ENCODE results near the gene MYPN.
"Not testable (repeated sequence)": the region's sequence is repeated elsewhere in the genome, so short reads cannot be mapped to it uniquely, and the experiment has no call there.

MYPN gene

DNA sequence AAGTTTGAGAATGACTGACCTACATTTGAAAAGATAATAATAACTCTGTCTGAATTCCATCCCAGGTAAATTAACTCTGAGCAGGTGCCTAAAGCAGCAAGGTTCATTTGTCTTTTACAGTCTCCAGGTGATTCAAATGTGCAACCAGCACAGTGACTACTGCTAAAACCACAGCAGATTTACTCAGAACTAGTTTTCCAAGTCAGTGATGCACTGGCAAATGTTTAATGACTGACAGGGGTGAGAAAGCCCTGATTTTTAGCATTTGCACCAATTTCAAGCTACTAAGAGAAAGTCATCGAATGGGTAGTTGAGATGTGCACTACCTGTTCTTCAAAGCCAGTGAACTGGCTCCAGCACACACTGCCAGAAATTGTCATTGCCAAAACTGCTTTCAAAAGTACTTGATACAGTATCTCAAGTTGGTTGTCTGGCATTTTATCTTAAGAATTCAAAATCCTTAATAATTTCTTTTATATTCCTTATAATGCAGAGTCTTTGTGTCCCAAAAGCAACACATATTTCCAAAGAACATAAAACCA, 62.3 kb downstream of the MYPN start:
- no peak for DNase-seq (ENCODE audit: low read depth)

DNA sequence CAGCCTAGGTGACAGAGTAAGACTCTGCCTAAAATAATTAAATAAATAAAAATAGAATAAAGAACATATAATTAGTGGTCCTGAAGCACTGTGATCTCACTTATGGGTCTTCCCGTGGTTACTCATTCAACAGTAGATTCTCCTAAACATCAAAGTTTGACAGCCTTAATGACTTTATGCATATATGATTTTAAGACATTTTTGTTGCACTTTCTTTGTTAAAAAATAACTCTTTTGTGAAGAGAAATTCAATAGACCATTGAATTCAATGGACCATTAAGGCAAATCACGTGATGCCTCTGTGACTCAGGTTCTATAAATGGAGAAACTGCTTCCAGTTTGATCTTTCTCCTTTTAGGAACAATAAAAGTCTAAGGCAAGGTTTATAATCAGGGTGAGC, 63.0 kb downstream of the MYPN start:
- DNase-seq (ENCODE audit: low read depth) = no peak

DNA sequence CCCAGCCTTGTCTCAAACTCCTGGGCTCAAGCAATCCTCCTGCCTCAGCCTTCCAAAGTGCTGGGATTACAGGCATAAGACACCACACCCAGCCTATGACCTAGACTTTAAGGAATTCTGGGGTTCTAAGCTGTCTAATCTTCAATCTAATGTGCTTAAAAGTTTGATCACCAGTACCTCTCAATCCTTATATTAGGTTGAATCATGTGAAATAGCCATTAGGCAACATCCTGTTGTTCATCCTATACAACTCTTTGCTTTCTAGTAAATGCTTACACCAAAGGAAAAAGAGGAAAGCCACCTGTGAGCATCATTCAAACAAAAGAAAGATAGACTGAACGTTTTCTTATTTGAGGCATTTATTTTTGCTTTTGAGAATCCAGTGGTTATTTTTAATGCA, 66.7 kb downstream of the MYPN start:
- no peak for DNase-seq (ENCODE audit: low read depth)

DNA sequence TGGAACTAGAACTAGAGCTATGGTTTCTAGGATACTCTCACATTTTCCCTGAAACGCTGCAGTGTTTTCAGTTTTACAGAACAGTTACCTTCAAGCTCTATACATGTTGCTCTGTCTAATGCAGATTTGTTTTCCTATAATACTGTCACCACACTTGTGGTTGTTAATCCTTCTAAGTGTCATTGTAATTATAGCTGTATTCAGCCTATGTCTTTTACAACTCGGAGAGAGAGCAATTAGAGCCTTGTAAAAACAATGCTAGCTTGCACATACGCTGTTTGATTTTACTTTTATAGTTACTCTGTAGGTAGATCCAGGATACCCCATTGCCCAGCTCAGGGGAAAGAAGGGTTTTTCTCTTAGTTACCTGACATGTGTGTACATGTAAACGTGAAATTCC, 67.5 kb downstream of the MYPN start:
- DNase-seq (ENCODE audit: low read depth) = no peak

DNA sequence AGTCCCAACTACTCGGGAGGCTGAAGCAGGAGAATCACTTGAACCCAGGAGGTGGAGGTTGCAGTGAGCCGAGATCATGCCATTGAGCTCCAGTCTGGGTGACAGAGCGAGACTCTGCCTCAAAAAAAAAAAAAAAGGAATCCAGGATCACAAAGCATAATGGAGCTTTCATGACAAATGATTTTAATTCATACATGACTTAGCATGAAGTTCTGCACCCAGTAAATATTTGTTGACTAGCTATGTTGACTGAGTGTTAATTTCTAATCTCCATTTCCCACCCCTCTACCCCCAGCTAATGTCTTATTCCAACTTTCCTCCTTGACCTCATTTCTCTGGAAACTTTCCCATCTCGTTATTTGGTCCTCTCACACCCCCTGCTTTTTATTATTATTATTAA, 69.3 kb downstream of the MYPN start:
- no peak for DNase-seq (ENCODE audit: low read depth)

DNA sequence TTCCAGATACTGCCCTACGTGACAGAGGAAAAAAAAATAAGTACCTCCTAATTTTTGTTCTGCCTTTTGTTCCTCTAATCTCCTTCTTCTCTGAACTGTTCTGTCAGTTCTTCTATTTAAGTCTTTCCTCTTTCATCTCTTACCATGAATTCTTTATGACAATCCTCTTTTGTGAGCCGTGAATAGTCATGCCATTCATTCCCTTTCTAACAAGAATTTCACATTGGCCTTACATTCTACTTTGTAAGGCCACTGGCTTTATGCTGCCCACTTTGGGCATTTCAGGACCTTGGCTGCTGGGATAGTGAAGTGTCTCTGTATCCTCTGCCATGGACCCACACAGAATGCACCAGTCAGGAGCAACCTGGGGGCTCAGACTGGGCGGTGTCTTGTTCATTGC, 69.7 kb downstream of the MYPN start:
- no peak for DNase-seq (ENCODE audit: low read depth)

DNA sequence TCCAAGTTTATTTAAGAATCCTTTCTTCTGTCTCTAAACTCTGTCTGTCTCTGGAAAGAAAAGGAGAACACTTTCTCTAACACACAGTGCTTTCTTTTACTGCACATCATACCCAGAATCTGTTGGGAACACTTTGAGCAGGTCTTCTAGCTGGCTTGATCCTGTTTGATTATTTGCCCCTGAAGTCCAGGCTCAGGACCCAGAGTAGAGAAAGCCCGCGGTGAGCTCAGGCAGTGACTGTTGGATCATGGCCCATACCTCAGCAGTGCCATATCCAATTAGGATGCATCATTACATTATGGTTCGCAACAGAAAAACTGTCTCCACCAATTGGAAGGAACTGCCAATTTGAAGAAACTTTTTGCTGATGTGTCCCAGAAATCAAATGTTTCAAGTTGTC, 71.2 kb downstream of the MYPN start:
- DNase-seq (ENCODE audit: low read depth) = no peak

DNA sequence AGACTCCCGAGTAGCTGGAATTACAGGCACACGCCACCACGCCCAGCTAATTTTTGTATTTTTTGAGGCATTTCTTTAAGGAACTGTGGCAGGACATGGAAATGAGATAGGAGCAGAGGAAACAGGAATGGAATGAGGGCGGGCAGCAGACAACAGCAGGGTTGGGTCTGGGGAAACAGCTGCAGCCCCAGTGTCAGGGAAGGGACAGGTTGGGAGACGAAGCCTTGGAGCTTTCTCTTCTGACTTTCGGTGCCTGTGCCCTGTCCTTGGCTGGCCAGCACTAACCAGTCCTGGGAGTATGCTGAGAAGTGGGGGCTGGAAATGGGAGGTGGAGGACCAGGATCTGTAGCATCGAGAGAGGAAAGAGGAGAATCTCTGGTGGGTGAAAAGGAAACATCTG, 75.3 kb downstream of the MYPN start:
- no peak for DNase-seq (ENCODE audit: low read depth)

DNA sequence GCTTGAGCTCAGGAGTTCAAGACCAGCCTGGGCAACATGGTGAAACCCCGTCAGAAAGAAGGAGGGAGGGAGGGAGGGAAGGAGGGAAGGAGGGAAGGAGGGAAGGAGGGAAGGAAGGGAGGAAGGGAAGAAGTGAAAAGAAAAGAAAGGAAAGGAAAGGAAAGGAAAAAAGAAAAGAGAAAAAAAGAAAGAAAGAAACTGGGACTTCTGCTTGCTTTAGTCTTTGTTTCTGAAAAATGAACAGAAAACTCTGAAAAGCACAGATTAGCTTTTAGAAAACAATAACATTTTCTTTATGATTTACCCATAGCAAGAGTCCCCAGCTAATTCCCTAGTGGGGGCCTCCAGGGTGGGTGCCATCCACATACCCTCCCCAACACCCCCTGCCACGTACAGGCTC, 75.8 kb downstream of the MYPN start:
- DNase-seq (ENCODE audit: low read depth) = no peak

DNA sequence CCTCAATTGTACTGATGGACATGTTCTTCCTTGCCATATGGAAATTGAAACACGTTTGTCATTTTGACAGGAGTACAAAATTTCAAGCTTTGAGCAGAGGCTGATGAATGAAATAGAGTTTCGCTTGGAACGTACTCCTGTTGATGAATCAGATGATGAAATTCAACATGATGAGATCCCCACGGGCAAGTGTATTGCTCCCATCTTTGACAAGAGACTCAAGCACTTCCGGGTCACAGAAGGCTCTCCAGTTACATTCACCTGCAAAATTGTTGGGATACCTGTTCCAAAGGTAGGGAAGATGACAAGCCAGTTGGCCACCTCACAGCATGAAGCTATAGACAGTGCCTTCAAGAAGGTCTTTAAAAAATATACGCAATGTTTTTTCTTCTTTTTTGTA, 79.5 kb downstream of the MYPN start:
- no peak for DNase-seq (ENCODE audit: low read depth)

DNA sequence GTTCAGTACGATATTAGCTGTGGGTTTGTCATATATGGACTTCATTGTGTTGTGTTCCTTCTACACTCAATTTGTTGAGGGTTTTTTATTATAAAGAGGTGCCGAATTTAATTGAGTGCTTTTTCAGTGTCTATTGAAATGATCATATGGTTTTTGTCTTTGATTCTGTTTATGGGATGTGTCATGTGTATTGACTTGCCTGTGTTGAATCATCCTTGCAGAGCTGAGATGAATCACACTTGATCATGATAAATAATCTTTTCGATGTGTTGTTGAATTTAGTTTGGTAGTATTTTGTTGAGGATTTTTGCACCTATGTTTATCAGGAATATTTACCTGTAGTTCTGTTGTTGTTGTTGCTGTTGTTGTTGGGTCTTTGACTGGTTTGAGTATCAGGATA, 82.8 kb downstream of the MYPN start:
- no peak for DNase-seq (ENCODE audit: low read depth)

DNA sequence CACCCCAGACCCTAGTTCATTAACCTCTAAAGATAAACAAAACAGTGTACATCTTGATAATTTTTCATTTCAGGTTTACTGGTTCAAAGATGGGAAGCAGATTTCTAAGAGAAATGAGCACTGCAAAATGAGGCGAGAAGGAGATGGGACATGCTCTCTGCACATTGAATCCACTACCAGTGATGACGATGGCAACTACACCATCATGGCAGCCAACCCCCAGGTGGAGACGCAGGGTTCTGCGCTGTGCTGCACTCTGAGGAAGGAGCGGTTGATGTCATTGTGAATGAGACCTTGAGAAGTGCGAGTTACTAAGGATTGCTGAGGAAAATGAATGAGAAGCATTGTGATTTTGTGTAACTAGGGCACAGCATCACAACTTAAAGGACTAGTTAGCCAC, 85.0 kb downstream of the MYPN start:
- no peak for DNase-seq (ENCODE audit: low read depth)

DNA sequence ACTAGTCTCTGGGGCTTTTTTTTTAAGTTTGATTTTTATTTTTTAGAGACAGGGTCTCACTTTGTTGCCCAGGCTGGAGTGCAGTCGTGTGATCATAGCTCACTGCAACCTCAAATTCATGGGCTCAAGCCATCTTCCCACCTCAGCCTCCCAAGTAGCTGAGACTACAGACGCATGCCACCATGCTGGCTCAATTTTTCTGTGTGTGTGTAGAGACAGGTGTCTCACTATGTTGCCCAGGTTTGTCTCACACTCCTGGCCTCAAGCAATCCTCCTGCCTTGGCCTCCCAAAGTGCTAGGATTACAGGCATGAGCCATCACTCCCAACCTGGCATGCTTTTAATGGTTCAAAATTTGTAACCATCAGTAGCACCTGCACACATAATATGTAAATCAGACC, 86.5 kb downstream of the MYPN start:
- not testable (repeated sequence) for DNase-seq (ENCODE audit: low read depth)

DNA sequence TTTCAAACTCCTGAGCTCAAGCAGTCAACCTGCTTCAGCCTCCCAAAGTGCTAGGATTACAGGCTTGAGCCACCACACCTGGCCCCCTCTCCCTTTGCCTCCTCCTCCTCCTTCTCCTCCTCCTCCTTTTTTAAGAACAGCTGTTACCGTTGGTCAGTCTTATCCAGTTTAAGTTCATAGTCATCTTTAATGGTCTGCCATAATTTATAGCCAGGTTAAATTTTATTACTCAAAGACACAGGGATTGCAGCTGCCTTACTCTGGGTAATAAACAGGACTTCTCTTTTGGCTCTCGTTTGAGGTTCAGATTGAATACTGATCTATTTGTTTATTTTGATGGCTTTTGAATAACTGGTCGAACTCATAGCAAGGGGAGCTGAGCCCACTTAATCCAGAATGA, 87.4 kb downstream of the MYPN start:
- no peak for DNase-seq (ENCODE audit: low read depth)

DNA sequence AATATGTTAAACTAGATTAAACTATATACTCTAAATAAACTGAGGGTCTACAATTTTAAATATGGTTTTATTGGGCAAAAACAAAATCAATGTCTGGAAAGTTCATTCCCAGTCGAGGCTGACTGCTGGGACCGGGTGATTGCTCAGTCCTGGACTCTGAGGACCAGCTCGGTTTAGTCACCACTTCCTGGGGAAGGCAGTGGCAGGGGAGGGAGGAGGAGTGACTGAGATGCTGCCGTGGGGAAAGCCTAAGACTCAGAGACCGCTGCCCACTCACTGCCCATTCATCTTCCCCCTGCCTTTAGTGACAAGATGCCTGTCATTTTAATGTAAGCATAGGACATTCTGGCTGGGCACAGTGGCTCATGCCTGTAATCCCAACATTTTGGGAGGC, 93.7 kb downstream of the MYPN start:
- DNase-seq (ENCODE audit: low read depth) = no peak

DNA sequence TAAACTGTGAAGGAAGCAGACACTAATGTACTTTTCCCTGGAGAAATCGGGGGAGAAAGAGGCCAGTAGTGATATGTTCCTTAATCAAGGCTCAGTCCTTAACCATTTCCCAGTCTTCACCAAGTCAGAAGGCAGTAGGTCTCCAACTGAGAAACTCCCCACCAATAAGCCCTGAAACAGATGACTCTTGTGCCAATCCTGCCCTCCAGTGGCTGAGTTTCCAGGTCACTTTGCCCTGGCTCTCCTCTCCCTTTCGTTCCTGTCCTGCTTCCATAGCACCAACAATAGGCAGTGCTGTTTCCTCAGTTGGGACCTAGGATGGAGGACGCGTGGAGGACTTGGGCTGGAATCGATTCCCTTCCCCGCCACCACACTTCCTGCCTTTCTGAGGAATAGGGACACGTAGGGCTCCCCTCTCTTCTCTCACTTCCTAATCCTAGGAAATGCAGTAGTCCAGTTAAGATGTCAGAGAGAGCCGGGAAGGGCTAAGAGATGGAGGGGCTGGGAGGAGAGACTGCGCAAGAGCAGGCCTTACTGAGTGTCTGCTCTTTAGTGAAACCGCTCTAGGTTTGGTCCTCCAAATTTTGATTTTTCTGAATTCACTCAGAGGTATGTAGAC, 99.2 kb downstream of the MYPN start:
- no peak for DNase-seq (ENCODE audit: low read depth)

DNA sequence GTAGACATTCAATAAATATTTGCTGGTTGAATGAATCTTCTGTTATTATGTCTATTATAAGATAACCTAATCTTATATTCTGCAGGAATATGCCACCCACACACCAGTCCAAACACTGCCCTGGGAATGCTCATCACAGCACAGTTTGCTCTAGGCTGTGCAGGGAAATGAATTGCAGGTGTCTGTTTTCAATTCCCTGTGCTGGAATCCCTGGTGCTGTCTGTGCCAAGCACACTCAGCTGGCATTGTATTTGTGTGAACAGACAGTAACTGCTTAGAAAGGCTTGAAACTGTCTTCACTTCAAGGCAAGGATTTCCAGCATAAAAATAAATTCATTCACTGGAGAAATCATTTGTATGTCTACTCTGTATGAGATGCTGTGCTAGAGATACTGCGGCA, 102.4 kb downstream of the MYPN start:
- DNase-seq (ENCODE audit: low read depth) = no peak

DNA sequence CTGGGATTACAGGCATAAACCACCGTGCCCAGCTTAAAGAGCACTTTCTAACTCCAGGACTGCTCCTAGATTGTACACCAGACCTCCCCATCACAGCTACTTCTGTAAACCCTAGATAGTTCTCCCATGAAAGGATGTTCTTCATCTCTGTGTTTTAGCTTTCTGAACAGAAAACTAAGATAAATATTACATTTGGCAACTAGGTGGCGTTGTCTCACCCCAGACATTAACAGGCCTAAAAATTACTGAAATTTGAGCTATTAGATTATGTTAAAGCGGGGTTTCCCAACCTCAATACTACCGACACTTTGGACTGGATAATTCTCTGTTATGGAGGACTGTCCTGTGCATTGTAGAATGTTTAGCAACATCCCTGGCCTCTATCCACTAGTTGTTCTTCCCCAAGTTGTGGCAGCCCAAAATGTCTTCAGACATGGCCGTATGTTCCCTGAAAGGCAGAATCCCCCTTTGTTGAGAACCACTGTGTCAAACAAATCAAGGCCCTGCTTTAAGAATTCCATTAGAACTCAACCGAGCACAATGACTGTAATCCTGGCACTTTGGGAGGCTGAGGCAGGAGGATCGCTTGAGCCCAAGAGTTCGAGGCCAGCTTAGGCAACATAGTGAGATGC, 103.5 kb downstream of the MYPN start:
- no peak for DNase-seq (ENCODE audit: low read depth)

DNA sequence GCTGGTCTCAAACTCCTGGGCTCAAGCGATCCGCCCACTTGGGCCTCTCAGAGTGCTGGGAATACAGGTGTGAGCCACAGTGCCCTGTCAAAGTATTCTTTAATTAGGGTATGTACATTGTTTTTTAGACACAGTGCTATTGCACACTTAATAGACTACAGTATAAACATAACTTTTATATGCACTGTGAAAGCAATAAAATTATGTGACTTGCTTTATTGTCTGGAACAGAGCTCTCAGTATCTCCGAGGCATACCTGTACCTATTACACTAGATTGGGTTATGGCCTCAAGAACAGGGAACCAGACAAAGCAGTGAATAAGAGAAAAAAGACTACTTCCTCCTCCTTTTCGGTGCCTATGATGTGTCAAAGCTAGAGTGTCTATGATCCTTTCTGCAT, 109.5 kb downstream of the MYPN start:
- DNase-seq (ENCODE audit: low read depth) = no peak

DNA sequence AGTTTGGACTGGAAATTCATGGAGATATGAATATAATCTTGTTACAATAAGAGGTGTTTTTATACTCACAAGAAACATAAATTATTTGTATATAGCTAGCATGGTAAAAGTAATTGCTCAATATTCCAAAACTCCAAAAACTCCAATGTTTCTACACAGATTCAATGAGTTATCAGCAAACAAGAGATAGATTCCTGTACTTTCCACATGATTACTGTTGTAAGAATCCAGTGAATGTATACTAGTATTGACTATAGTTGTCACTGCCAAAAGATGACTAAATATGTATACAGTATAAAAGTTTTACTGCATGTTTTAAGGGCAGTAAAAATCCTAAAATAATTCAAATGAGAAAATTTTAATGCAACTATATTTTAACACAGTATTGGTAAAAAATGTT, 111.9 kb downstream of the MYPN start:
- no peak for DNase-seq (ENCODE audit: low read depth)

DNA sequence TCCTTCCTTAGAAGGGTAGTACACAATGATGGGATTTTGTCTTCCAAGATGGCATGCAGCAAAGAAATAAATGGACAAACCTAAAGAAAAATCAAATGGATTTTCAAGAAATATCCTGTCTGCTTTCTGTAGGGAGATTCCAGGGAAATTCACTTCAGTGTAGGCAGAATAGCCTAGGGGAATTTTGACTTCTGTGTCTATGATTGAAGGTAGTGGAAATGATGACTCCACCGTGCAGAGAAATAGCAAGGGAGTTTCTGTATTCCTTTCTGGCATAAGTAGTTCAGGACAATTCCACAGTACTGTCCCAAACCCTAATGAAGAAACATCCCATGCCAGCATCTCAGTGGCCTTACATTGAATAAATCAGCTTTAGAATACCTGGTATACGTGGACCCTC, 113.1 kb downstream of the MYPN start:
- no peak for DNase-seq (ENCODE audit: low read depth)

DNA sequence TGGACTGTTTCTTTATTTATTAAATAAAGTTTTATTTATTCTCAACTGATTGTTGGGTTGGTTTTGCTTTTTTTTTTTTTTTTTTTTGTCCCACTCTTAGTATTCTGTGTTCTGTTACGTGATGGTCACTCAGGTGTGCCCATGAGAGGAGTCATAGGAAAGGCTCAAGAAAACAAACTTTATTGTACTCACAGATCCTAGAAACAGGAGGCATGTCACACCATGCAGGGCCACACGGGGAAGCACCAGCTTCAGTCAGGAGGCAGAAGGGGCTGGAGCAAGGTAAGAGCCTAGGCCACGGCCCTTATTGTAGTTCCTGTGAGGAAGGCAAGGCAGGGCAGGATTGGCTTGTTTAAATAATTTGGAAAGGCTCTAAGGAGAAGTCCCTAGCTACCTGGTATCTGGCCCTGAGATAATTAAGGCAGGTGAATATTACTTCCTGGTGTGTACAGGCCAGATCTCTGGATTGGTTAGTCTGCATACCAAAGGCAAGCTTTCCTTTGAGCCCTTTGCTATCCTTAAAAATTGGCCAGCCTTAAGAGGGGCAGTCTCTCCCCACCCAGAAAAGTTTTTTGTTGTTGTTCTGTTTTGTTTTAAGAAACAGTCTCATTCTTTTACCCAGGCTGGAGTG, 114.4 kb downstream of the MYPN start:
- no peak for DNase-seq (ENCODE audit: low read depth)

DNA sequence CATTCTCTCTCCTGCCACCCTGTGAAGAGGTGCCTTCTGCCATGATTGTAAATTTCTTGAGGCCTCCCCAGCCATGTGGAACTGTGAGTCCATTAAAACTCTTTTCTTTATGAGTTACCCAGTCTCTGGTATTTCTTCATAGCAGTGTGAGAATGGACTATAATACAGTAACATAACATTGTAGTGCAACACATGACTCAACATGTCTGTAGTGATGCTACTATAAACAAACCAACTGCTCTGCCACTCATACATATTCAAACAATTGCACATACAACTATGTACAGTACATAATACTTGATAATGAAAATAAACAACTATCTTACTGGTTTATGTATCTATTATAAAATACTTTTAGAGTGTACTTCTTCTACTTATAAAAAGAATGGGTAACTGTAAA, 115.5 kb downstream of the MYPN start:
- no peak for DNase-seq (ENCODE audit: low read depth)

DNA sequence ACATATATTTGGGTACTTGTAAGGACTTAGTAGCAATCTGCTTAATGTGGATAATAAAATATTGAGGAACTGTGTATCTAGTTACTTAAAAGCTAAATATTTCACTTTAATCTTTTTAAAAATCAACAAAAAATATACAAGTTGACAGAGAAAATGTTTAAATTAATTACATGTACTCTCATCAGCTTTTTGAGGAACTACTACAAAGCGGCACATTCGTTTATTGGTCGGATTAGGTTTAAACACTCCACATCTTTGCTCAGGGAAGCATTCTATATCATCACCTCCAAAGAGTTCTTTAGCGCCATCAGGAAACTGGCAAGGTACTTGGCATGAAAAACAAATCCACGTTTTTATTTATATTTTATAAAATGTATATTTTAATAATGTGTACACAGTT, 121.0 kb downstream of the MYPN start:
- no peak for DNase-seq (ENCODE audit: low read depth)
